ENCODE measurements around the gene CIB1.

Gene CIB1

GRCh38 chr15:90214553-90215196 is 19.1 kb downstream of the CIB1 start:
- peak; percentile 29 for DNase-seq (ENCODE audit: low spot score)

- no peak for DNase-seq (ENCODE audit: low spot score)
Measured at GRCh38 chr15:90213818-90214204, 19.9 kb downstream of the CIB1 start.

GRCh38 chr15:90213122-90213817 is 20.5 kb downstream of the CIB1 start:
- DNase-seq (ENCODE audit: low spot score) = peak; percentile 83

GRCh38 chr15:90212221-90213098 is 21.3 kb downstream of the CIB1 start:
- DNase-seq (ENCODE audit: low spot score) = peak; percentile 57

- DNase-seq (ENCODE audit: low spot score) = peak; percentile 96
Measured at GRCh38 chr15:90211440-90212143, 22.1 kb downstream of the CIB1 start.

- no peak for DNase-seq (ENCODE audit: low spot score)
Measured at GRCh38 chr15:90211009-90211408, 22.7 kb downstream of the CIB1 start.

- no peak for DNase-seq (ENCODE audit: low spot score)
Measured at GRCh38 chr15:90210593-90210992, 23.1 kb downstream of the CIB1 start.

- no peak for DNase-seq (ENCODE audit: low spot score)
Measured at GRCh38 chr15:90209591-90209990, 24.1 kb downstream of the CIB1 start.

- no peak for DNase-seq (ENCODE audit: low spot score)
Measured at GRCh38 chr15:90208356-90208755, 25.4 kb downstream of the CIB1 start.

GRCh38 chr15:90207252-90207651 is 26.5 kb downstream of the CIB1 start:
- no peak for DNase-seq (ENCODE audit: low spot score)

GRCh38 chr15:90205886-90206285 is 27.9 kb downstream of the CIB1 start:
- DNase-seq (ENCODE audit: low spot score) = no peak

- no peak for DNase-seq (ENCODE audit: low spot score)
Measured at GRCh38 chr15:90205050-90205848, 28.5 kb downstream of the CIB1 start.

- DNase-seq (ENCODE audit: low spot score) = no peak
Measured at GRCh38 chr15:90203922-90204321, 29.8 kb downstream of the CIB1 start.

- DNase-seq (ENCODE audit: low spot score) = no peak
Measured at GRCh38 chr15:90203473-90203872, 30.3 kb downstream of the CIB1 start.

GRCh38 chr15:90202929-90203328 is 30.8 kb downstream of the CIB1 start:
- no peak for DNase-seq (ENCODE audit: low spot score)

- DNase-seq (ENCODE audit: low spot score) = no peak
Measured at GRCh38 chr15:90201944-90202375, 31.8 kb downstream of the CIB1 start.

GRCh38 chr15:90201130-90201943 is 32.4 kb downstream of the CIB1 start, which contains the start of gene SEMA4B:
SEMA4B (plus strand) TSS chr15:90201330; CDS start chr15:90201579, 249 bp downstream.
- peak; percentile 75 for DNase-seq (ENCODE audit: low spot score)

- no peak for DNase-seq (ENCODE audit: low spot score)
Measured at GRCh38 chr15:90200534-90201129, 33.1 kb downstream of the CIB1 start.

GRCh38 chr15:90194655-90195054 is 39.1 kb downstream of the CIB1 start:
- no peak for DNase-seq (ENCODE audit: low spot score)

Data from LoVo (cell line).